Ovary (tissue), 9 donors: ENCODE data around the gene EPB41L4B. TPM values are rescaled to one million over a fixed set of nuclear protein-coding genes. Genes with fewer than 3 reads are reported as not detected.

Experiments
- DNase-seq, 5 donors: peaks; one replicate each; pipeline ENCODE4 v3.0.0-alpha.2; 2019 to 2020
- H3K27ac ChIP-seq, 2 donors: fragments of 200-600 bp; one replicate each; pipeline versions ENCODE4 v1.5.1 to v1.8.0; 2019 to 2022
- H3K27me3 ChIP-seq: fragments of 200-600 bp; one replicate; pipeline ENCODE4 v1.8.0; 2022
- H3K36me3 ChIP-seq: fragments of 200-600 bp; sonication (generic); one replicate; pipeline ENCODE4 v1.5.1; 2019
- H3K4me1 ChIP-seq: one replicate; pipeline ENCODE4 v1.8.1; 2013; ENCODE audit warnings: mild to moderate bottlenecking, moderate library complexity; ENCODE audit not compliant: insufficient read depth
- H3K4me3 ChIP-seq: fragments of 200-600 bp; sonication (generic); one replicate; pipeline ENCODE4 v1.5.1; 2017
- H3K9me3 ChIP-seq, 2 donors: fragments of 200-600 bp in 1 of 2; sonication (generic) in 1 of 2; one replicate each; pipeline versions ENCODE4 v1.5.1 to v1.8.1; 2013 to 2019; ENCODE audit warnings: mild to moderate bottlenecking in 1 of 2, moderate library complexity in 1 of 2
- CTCF ChIP-seq, 3 donors: fragments of 450-650 bp in 2 of 3; fragments of 200-600 bp in 1 of 3; IDR thresholded peaks; one replicate each; pipeline versions ENCODE4 v1.5.1 to v1.8.0; 2016 to 2022; ENCODE audit warnings: antibody characterized with exemption in 3 of 3, mild to moderate bottlenecking in 1 of 3
- EP300 ChIP-seq: sonication (generic); formaldehyde crosslinking; IDR thresholded peaks from one replicate; pipeline ENCODE4 v1.6.1; 2017; ENCODE audit warnings: antibody characterized with exemption
- POLR2A ChIP-seq: fragments of 450-650 bp; IDR thresholded peaks from one replicate; pipeline ENCODE4 v1.6.1; 2017; ENCODE audit warnings: antibody characterized with exemption, mild to moderate bottlenecking, moderate library complexity
- WGBS, 3 donors: extraction: QIAGEN DNeasy Blood & Tissue Kit in 1 of 3; methylation state at CpG; one replicate each; pipeline versions ENCODE4 v1.1.5 to v1.1.7; 2013 to 2017; 5-methylcytosine and 5-hydroxymethylcytosine counted together
- intact Hi-C, 4 donors: fragments of 100-400 bp; cut with DNase I; formaldehyde crosslinking; loops; one replicate each; pipeline versions ENCODE4 v1.11.0 to v1.15.1; 2022 to 2023
- polyA plus RNA-seq, 2 donors: library from polyadenylated mRNA; stranded (reverse); fragments of 200-250 nt in 1 of 2; fragments of 350-450 nt in 1 of 2; fragmentation: Illumina TruSeq in 1 of 2; extraction: RNeasy Lipid Tissue Mini Kit (QIAGEN cat#74804) in 1 of 2; gene quantifications; one replicate each; pipeline ENCODE4 v1.2.3, GENCODE V29; 2013 to 2014
- total RNA-seq, 7 donors: library from RNA; depleted of rRNA in 2 of 7; stranded (reverse); fragments of >200 nt in 2 of 7; fragmentation: NEBNext Ultra II Directional in 3 of 7; extraction: Animal tissue kit (Norgen Biotek cat#: 25700) in 3 of 7; gene quantifications; one replicate each; pipeline versions ENCODE4 v1.1.0 to v1.2.4, GENCODE V29; 2016 to 2023
- donor health status: DM: no; HTN: no; CAD: no; lungs with moderate emphysema.
- donor health status: DM: no; HTN: no; CAD: no.
- donor health status: Bipolar disorder and iron deficiency.
- donor health status: DM: yes; HTN: yes; CAD: no.
- donor health status: DM: no; HTN: no; CAD: no.
- donor health status: DM: yes; HTN: yes; CAD: no.

EPB41L4B gene
- total and polyA plus RNA-seq, 9 donors: 8.3 to 34.3 (median 14.0) TPM

DNA sequence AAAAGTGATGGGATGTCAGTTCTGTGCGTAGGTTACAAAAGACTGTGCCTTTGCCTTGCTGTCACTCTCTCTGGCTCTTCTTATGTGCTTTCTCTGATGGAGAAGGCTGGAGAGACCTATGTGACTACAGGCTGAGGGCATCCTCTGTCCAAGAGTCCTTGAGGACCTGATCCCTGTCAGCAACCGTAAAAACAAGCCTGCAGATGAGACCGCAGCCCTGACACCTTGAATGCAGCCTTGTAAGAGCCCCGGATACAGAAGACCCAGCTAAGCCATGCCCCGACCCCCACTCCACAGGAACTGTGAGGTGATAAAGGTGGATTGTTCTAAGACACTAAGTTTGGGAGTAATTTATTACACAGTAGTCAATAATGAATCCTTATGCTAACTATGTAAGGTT is 121.2 kb downstream of the EPB41L4B start:
- no peaks in the 10 kb centered on the region for H3K36me3 ChIP-seq
- TF ChIP-seq POLR2A (no peak), EP300 (no peak), CTCF (IDR thresholded peaks at IDR 0.05) (no peak)
- H3K27ac ChIP-seq: no peak overlapping the region
- H3K27me3 ChIP-seq: no peaks in the 10 kb centered on the region
- DNase-seq: no peak
- no peak overlapping the region for H3K4me3 ChIP-seq
- no peaks in the 10 kb centered on the region for H3K9me3 ChIP-seq
- whole genome bisulfite sequencing, 3 donors: 84 to 90% (median 86%) methylated on average over 5 of the region's 5 CpGs
- intact Hi-C loops: no loop called here
- H3K4me1 ChIP-seq: no peaks in the 10 kb centered on the region

DNA sequence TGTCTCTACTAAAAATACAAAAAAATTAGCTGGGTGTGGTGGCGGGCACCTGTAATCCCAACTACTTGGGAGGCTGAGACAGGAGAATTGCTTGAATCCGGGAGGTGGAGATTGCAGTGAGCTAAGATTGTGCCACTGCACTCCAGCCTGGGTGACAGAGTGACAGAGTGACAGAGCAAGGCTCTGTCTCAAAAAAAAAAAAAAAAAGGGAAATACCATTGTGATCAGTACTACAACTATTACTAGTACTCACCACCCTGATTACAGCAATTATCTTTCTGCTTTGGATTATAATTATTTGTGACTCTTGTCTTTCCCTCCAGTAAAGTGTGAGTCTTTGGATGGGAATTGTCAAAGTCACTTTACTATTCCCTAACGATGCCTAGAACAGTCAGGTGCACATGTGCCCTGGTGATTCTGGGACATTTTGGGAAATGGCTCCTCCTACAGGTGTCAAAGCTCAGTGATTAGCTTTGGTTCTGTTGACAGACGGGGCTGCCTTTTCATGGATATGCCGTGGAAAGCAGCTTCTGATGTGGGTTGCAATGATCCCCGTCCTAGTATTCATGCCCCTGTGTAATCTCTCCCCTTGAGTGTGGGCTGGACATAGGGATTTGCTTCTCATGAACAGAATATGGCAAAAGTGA is 122.0 kb downstream of the EPB41L4B start:
- WGBS, 3 donors: 83 to 85% (median 83%) methylated on average over 6 of the region's 6 CpGs
- TF ChIP-seq EP300 (no peak), POLR2A (no peak), CTCF (IDR thresholded peaks at IDR 0.05) (no peak)
- Histone ChIP-seq H3K4me3 (no peak overlapping the region), H3K4me1 (no peaks in the 10 kb centered on the region), H3K36me3 (no peaks in the 10 kb centered on the region), H3K9me3 (no peaks in the 10 kb centered on the region), H3K27me3 (no peaks in the 10 kb centered on the region), H3K27ac (no peak overlapping the region)
- DNase-seq: no peak
- intact Hi-C loops: no loop called here

DNA sequence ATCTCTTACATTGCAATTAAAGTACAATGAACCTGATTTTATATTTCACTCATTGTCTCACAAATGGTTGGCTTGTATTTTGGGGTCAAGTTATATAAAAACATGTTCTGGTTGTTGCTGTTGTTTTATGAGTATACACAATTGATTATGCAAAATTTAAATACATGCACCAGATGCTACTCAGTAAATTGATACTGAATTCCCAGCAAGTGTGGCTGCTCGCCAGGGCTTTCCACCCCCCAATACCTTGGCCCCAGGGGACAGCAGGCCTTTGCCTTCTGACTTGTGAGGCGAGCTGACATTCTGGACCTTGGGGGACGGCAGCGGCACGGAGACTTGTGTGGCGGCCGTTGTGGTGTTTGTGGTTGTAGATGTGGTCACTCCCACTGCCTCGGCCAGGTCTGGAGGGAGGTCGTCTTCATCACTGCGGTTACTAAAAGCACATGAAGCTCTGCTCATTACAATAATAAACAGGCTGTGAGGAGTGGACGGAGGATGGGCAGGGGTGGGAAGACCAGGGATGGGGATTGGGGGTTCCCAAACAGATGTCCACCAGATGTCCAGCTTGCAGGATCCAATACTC is 126.8 kb downstream of the EPB41L4B start:
- H3K27me3 ChIP-seq: no peaks in the 10 kb centered on the region
- DNase-seq: no peak
- no peaks in the 10 kb centered on the region for H3K4me1 ChIP-seq
- intact Hi-C loops: loop anchor here in 2 of 4 donors (2.0 kb wide), 1 partner anchor 127 kb away; the partner anchor contains the start of gene EPB41L4B (in 2 of the 2)
- H3K36me3 ChIP-seq: no peaks in the 10 kb centered on the region
- no peak overlapping the region for H3K4me3 ChIP-seq
- no peak for TF ChIP-seq EP300
- 21 to 44% (median 23%) methylated on average over 11 of the region's 11 CpGs for WGBS, 3 donors
- no peak overlapping the region for H3K27ac ChIP-seq
- H3K9me3 ChIP-seq: no peaks in the 10 kb centered on the region

- intact Hi-C loops: loop anchor here in 2 of 4 donors (2.0 kb wide), 1 partner anchor 128 kb away; the partner anchor contains the start of gene EPB41L4B (in 2 of the 2)
- WGBS, 3 donors: 44 to 57% (median 47%) methylated on average over 7 of the region's 7 CpGs
- no peaks in the 10 kb centered on the region for H3K9me3 ChIP-seq
- no peaks in the 10 kb centered on the region for H3K36me3 ChIP-seq
- H3K4me1 ChIP-seq: no peaks in the 10 kb centered on the region
- DNase-seq: peak; percentile 57 to 78 (median 71)
- H3K4me3 ChIP-seq: no peak overlapping the region
- no peaks in the 10 kb centered on the region for H3K27me3 ChIP-seq
- no peak for TF ChIP-seq POLR2A
- TF ChIP-seq CTCF (IDR thresholded peaks at IDR 0.05): peak; percentile 31 to 41 (median 34)
- TF ChIP-seq EP300: no peak
- H3K27ac ChIP-seq: no peak overlapping the region
Measured at GRCh38 chr9:109192732-109193361, 128.0 kb downstream of the EPB41L4B start.
